Loucy (cell line): ENCODE measurements around the gene MYOZ3.

Source experiments
- H2AFZ ChIP-seq: fragments of 200-600 bp; sonication (generic); 2 replicates; pipeline ENCODE4 v1.6.0; 2016; ENCODE audit warnings: antibody characterized with exemption, mild to moderate bottlenecking, low read length, moderate library complexity
- H3F3A ChIP-seq: fragments of 200-600 bp; 2 replicates; pipeline ENCODE4 v1.6.0; 2016; ENCODE audit warnings: antibody characterized with exemption, low read depth, mild to moderate bottlenecking
- H3K27me3 ChIP-seq: fragments of 200-600 bp; sonication (generic); 2 replicates; pipeline ENCODE4 v1.6.1; 2014; ENCODE audit warnings: low read length, mild to moderate bottlenecking; ENCODE audit not compliant: insufficient read depth, poor library complexity, severe bottlenecking
- H3K36me3 ChIP-seq: fragments of 200-600 bp; sonication (generic); 2 replicates; pipeline ENCODE4 v1.6.1; 2016; ENCODE audit warnings: low read length; ENCODE audit not compliant: insufficient read depth
- H3K4me1 ChIP-seq: fragments of 200-600 bp; sonication (generic); 2 replicates; pipeline ENCODE4 v1.5.1; 2014; ENCODE audit warnings: low read length, mild to moderate bottlenecking; ENCODE audit not compliant: insufficient read depth, poor library complexity, severe bottlenecking
- H3K4me2 ChIP-seq: fragments of 200-600 bp; sonication (generic); 2 replicates; pipeline ENCODE4 v1.6.0; 2014; ENCODE audit warnings: antibody characterized with exemption, low read length, low read depth, mild to moderate bottlenecking; ENCODE audit not compliant: poor library complexity, severe bottlenecking
- H3K4me3 ChIP-seq: fragments of 200-600 bp; sonication (generic); 2 replicates; pipeline ENCODE4 v1.5.1; 2014; ENCODE audit warnings: low read length, mild to moderate bottlenecking, mixed read lengths; ENCODE audit not compliant: poor library complexity, severe bottlenecking
- H3K79me2 ChIP-seq: fragments of 200-600 bp; sonication (generic); 2 replicates; pipeline ENCODE4 v1.6.1; 2014; ENCODE audit warnings: low read length; ENCODE audit not compliant: insufficient read depth
- H3K9ac ChIP-seq: fragments of 200-600 bp; sonication (generic); 2 replicates; pipeline ENCODE4 v1.6.0; 2014; ENCODE audit warnings: mild to moderate bottlenecking, low read depth, low read length, moderate library complexity; ENCODE audit not compliant: poor library complexity, severe bottlenecking
- H3K9me2 ChIP-seq: fragments of 200-600 bp; sonication (generic); replicated peaks from 2 replicates; pipeline ENCODE4 v1.6.1; 2016; ENCODE audit warnings: low read depth, low read length, mixed read lengths
- H3K9me3 ChIP-seq: fragments of 200-600 bp; sonication (generic); 2 replicates; pipeline ENCODE4 v1.6.1; 2014; ENCODE audit warnings: mild to moderate bottlenecking, antibody characterized with exemption, low read length, low read depth; ENCODE audit not compliant: insufficient read depth
- H4K20me1 ChIP-seq: fragments of 200-600 bp; sonication (generic); 2 replicates; pipeline ENCODE4 v1.6.0; 2014; ENCODE audit warnings: antibody characterized with exemption, low read length, mild to moderate bottlenecking; ENCODE audit not compliant: insufficient read depth, poor library complexity, severe bottlenecking
- EZH2phosphoT487 ChIP-seq: fragments of 200-600 bp; IDR thresholded peaks from 2 replicates; pipeline ENCODE4 v1.6.1; 2018; ENCODE audit warnings: antibody characterized with exemption, mild to moderate bottlenecking, moderate library complexity, borderline replicate concordance
- TF ChIP-seq, protein P1 (sequence below): fragments of 200-600 bp; sonication (generic); conservative IDR thresholded peaks from 2 replicates; pipeline ENCODE4 v1.5.1; 2014; ENCODE audit warnings: mild to moderate bottlenecking, antibody characterized with exemption, low read length

The MYOZ3 gene

GRCh38 chr5:150649108-150650020 is 11.7 kb upstream of the MYOZ3 start:
- Histone ChIP-seq H3K79me2 (no peaks in the 10 kb centered on the region), H3K9ac (no peak overlapping the region), H3K9me3 (no peaks in the 10 kb centered on the region), H3K36me3 (no peaks in the 10 kb centered on the region), H3K4me1 (no peaks in the 10 kb centered on the region), H2AFZ (no peak overlapping the region), H3K9me2 (no peaks in the 10 kb centered on the region), H4K20me1 (no peaks in the 10 kb centered on the region), H3K4me2 (no peak overlapping the region), H3K27me3 (no peaks in the 10 kb centered on the region), H3F3A (no peaks in the 10 kb centered on the region), H3K4me3 (no peak overlapping the region)
- TF ChIP-seq, protein P1, sequence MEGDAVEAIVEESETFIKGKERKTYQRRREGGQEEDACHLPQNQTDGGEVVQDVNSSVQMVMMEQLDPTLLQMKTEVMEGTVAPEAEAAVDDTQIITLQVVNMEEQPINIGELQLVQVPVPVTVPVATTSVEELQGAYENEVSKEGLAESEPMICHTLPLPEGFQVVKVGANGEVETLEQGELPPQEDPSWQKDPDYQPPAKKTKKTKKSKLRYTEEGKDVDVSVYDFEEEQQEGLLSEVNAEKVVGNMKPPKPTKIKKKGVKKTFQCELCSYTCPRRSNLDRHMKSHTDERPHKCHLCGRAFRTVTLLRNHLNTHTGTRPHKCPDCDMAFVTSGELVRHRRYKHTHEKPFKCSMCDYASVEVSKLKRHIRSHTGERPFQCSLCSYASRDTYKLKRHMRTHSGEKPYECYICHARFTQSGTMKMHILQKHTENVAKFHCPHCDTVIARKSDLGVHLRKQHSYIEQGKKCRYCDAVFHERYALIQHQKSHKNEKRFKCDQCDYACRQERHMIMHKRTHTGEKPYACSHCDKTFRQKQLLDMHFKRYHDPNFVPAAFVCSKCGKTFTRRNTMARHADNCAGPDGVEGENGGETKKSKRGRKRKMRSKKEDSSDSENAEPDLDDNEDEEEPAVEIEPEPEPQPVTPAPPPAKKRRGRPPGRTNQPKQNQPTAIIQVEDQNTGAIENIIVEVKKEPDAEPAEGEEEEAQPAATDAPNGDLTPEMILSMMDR = no peak
- TF ChIP-seq EZH2phosphoT487 = no peak

- Histone ChIP-seq H3K4me2 (no peak overlapping the region), H3K9me3 (no peaks in the 10 kb centered on the region), H3K9me2 (no peaks in the 10 kb centered on the region), H3K36me3 (no peaks in the 10 kb centered on the region), H3F3A (no peaks in the 10 kb centered on the region), H3K79me2 (no peaks in the 10 kb centered on the region), H3K4me3 (no peak overlapping the region), H3K9ac (no peak overlapping the region), H3K27me3 (no peaks in the 10 kb centered on the region), H4K20me1 (no peaks in the 10 kb centered on the region), H3K4me1 (no peaks in the 10 kb centered on the region), H2AFZ (no peak overlapping the region)
- TF ChIP-seq, protein P1 = no peak
- TF ChIP-seq EZH2phosphoT487 = no peak
Measured at GRCh38 chr5:150650021-150651006, 10.7 kb upstream of the MYOZ3 start.

- Histone ChIP-seq H3F3A (no peaks in the 10 kb centered on the region), H3K4me1 (peaks cover 6% of the 10 kb centered on the region), H3K4me3 (no peak overlapping the region), H3K9me2 (no peaks in the 10 kb centered on the region), H2AFZ (no peak overlapping the region), H3K9ac (no peak overlapping the region), H3K79me2 (no peaks in the 10 kb centered on the region), H3K36me3 (no peaks in the 10 kb centered on the region), H3K9me3 (no peaks in the 10 kb centered on the region), H3K4me2 (no peak overlapping the region), H4K20me1 (no peaks in the 10 kb centered on the region), H3K27me3 (no peaks in the 10 kb centered on the region)
- TF ChIP-seq EZH2phosphoT487 = no peak
- TF ChIP-seq, protein P1 = no peak
Measured at GRCh38 chr5:150651382-150651781, 9.7 kb upstream of the MYOZ3 start.
